Fibroblast of pulmonary artery (primary cell): ENCODE data around the gene FAP.

Experiments
- DNase-seq: peaks from one replicate; pipeline ENCODE4 v3.0.0-alpha.2; 2010; ENCODE audit warnings: low read depth
- H3K4me3 ChIP-seq: replicated peaks from 2 replicates; pipeline ENCODE4 v1.5.1; 2011; ENCODE audit warnings: low read depth, mild to moderate bottlenecking, control low read depth, low read length, moderate library complexity
- CTCF ChIP-seq: IDR thresholded peaks from 2 replicates; pipeline ENCODE4 v1.5.1; 2011; ENCODE audit warnings: mild to moderate bottlenecking, control low read depth, low read length, inconsistent platforms; ENCODE audit errors: missing control alignments

The FAP gene

GRCh38 chr2:162267496-162267895 is 24.3 kb upstream of the FAP start:
- no peak overlapping the region for H3K4me3 ChIP-seq
- TF ChIP-seq CTCF: no peak
- DNase-seq: no peak

GRCh38 chr2:162266460-162266760 is 23.2 kb upstream of the FAP start:
- peak; percentile 3 for TF ChIP-seq CTCF
- DNase-seq: peak; percentile 22
- H3K4me3 ChIP-seq: no peak overlapping the region

- no peak overlapping the region for H3K4me3 ChIP-seq
- no peak for DNase-seq
- no peak for TF ChIP-seq CTCF
Measured at GRCh38 chr2:162265666-162266459, 22.6 kb upstream of the FAP start.

- peak; percentile 79 for DNase-seq
- no peak for TF ChIP-seq CTCF
- H3K4me3 ChIP-seq: peak overlapping the region; percentile 4
Measured at GRCh38 chr2:162261032-162261945, 18.0 kb upstream of the FAP start.

GRCh38 chr2:162258686-162259085 is 15.4 kb upstream of the FAP start:
- peak; percentile 21 for DNase-seq

GRCh38 chr2:162258169-162258568 is 14.9 kb upstream of the FAP start:
- TF ChIP-seq CTCF: no peak
- H3K4me3 ChIP-seq: no peak overlapping the region
- DNase-seq: no peak

More at GRCh38 chr2:162258686-162259085, 15.4 kb upstream of the FAP start:
- H3K4me3 ChIP-seq: no peak overlapping the region
- TF ChIP-seq CTCF: no peak
